TTC549 (cell line): ENCODE measurements around the gene ASIC5.

Experiments used
- FAIRE-seq: peaks from 2 replicates; lab custom pipeline; 2012; peaks lifted over from hg19 to GRCh38; lab: Jason Lieb, UNC

Gene ASIC5

GRCh38 chr4:155879767-155880166, 13.7 kb upstream of the ASIC5 start:
- no peak for FAIRE-seq

DNA sequence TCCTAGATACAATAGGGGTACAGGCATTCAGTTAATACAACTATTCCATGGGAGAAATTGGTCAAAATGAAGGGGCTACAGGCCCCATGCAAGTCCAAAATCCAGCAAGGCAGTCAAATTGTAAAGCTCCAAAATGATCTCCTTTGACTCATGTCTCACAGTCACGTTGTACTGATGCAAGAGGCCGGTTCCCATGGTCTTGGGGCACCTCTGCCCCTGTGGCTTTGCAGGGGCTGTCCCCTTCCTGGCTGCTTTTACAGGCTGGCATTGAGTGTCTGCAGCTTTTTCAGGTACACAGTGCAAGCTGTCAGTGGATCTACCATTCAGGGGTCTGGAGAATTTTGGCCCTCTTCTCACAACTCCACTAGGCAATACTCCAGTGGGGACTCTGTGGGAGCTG, 12.5 kb upstream of the ASIC5 start:
- no peak for FAIRE-seq

- FAIRE-seq, result no peak
Measured at GRCh38 chr4:155877971-155878370, 11.9 kb upstream of the ASIC5 start.

DNA sequence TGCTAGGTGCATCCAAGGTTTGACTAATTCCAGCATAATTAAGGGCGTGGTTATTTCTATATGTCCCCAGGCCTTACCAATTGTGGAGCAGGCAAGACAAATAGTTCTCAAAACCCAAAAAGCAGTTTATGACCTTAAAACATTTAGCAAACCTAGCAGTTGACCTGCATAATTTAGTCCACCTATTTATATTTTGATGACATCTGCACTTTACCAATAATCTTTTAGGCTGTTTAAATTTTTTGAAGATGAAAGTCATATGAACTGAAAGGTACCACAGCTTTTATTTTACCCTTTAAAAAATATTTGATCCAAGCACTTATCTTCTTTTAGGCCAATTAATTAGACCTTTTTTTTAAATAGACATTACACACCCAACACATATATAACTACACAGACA, 9.8 kb upstream of the ASIC5 start:
- FAIRE-seq, result no peak

- no peak for FAIRE-seq
Measured at GRCh38 chr4:155855897-155856296, 10.2 kb downstream of the ASIC5 start.

DNA sequence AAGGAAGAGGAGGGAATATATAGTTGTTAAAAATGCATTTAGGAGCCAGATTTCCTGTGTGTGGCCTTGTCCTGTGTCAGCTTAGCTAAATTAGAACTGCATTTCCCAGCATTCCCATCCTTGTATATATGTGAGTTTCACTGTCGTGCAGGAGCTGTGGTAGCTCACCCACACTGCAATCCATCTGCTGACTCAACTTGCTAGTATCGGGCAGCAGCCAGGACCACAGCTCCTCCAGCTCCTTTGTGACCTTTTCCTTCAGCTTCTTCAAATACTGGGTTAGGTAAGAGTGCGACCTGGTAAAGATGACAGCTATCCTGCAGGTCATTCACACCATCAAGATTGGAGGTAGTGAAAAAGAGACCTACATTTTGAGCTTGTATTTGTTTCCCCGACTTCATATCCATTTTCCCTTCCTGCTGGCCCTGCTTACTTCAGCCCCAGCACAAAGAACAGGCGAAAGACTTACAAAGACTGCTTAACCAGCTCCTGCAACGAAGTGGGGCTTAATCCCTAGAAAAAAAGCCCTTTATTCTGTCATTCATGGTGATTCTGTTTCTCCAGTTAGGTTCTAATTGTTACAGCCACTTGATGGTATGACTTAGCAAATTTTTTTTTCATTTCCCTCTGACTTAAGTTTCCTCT, 11.4 kb downstream of the ASIC5 start:
- FAIRE-seq, result no peak

DNA sequence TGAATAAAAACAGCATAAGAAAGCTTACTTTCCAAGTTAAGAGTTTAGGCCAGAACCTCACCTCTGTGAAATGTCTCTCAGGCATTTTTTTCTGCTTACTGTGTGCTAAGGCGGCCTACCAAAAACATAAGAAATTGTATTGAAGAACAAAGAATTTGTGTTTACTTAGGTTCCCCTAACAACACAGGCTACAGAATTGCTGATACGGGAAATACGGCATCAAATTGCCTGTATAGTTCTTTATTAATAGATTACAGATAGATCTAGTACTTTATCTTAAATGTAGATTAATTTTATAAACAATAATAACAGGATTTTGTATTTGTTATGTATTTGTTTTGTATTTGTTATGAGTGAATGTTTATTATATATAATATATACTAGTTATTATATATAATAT, 12.9 kb downstream of the ASIC5 start:
- peak; percentile 23 for FAIRE-seq

GRCh38 chr4:155849042-155849441, 17.0 kb downstream of the ASIC5 start:
- FAIRE-seq, result no peak

DNA sequence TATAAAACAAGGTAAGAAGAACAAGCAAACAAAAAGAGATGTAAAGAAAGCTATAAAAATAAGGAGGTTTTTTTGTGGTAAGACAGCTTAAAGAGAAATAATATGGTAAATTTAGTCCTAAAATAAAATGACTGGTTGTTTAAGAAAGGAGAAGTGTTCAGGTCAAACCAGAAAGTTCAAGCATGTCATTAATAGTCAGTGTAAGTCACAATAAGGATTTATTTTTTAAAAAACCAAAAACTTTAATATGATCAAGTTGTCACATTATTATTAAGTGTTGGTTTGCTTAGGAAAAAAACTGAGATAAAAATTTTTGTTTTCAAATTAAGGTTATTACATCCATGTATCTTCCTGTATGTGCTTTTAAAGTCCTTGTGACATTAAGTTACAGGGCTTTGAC, 19.1 kb downstream of the ASIC5 start:
- FAIRE-seq, result no peak

- FAIRE-seq, result no peak
Measured at GRCh38 chr4:155842080-155842479, 24.0 kb downstream of the ASIC5 start.

DNA sequence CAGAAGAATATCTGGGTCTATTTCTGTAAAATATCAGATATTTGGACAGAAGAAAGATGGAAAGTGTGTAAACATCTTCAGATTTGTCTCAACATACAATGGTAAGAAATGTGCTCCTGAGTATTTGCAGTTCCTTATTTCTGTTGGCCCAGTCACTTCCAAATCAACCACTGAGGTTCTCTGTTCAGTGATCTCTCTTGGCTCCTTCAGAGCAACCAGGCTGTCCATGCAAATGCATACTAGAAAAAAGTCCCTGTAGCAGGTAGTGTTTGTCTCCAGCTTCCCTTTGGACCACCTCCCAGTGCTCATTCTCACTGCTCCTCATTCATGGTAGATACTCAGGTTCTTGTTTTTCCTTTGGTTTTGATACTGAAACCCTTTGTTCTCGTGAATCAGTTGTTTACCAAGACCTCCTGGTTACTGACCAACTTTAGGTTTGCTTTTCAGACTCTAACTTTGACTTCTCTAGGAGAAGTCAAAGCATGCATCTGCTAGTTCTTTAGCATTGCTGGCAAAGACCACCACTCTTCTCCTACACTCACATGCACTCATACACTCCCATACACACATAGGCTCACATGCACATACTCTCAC, 28.8 kb downstream of the ASIC5 start:
- no peak for FAIRE-seq

DNA sequence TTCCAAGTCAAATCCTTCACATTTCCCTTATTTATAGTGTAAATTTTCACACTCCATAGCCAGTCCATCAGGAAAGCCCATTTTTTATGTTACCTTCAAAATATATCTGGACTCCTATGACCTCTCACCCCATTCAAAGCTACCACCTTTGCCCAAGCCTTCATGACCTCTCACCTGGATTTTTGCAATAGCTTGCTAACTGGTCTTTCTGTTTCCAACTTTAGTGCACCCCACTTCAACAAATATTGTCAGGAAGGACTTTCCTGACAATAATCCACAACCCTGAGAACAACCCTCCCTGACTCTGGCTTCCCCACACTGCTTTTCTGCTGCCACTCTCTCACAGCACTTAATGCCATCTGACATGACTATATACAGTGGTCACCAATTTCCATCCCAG, 33.4 kb downstream of the ASIC5 start:
- no peak for FAIRE-seq

DNA sequence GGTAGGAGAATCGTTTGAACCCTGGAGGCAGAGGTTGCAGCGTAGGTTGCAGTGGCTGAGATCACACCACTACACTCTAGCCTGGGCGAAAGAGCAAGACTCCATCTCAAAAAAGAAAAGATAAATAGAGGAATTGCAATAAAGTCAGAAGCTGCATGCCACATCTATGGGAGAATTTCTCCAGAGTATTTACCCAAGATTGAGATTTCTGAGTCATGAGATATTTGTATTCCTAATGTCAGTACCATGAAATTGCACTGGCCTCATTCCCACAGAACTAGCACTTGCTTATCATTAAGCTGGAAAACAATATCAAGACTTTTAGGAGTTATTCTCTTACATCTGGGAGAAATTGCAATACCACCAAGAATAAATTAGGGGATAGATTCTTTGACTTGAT, 37.4 kb downstream of the ASIC5 start:
- no peak for FAIRE-seq

DNA sequence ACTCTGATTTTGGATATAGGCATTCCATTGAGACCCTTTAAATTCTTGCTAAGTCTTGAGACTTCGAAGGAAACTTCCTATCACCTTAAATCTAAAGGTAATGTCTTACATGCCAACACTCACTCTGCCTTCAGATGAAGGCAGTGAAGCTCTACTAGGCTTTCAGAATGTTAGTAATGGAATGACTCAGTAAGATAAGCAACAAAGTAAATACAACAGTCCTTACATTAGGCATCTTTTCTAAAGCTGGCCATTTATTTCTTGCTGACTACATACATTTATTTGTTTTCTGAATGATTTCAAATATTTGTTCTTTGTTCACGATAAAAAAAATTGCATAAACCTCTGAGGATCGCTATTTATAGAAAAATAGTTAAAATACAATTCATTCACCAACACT, 43.5 kb downstream of the ASIC5 start:
- FAIRE-seq, result no peak

- FAIRE-seq, result no peak
Measured at GRCh38 chr4:155820887-155821518, 45.1 kb downstream of the ASIC5 start.

- no peak for FAIRE-seq
Measured at GRCh38 chr4:155819066-155819465, 47.0 kb downstream of the ASIC5 start.

- FAIRE-seq, result no peak
Measured at GRCh38 chr4:155818639-155819038, 47.4 kb downstream of the ASIC5 start.

- no peak for FAIRE-seq
Measured at GRCh38 chr4:155811083-155811482, 55.0 kb downstream of the ASIC5 start.

GRCh38 chr4:155809835-155810234, 56.2 kb downstream of the ASIC5 start:
- FAIRE-seq, result peak; percentile 97

DNA sequence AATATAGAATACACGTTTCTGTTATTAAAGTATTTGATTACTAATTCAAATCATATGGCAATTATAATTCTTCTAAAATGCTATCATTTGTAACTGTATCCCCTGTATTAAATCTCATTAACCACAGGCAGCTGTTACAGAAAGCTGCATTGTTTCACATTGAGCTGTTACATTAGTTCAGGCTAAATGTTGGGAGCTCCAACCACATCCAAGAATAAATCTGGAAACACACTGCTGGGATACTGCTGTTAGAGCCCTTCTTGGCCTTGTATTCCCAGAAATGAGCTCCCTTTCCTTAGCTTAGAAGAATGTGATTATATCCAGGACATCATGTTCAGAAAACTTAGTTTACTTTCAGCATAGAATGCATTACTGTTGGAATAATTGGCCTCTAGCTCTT, 59.1 kb downstream of the ASIC5 start:
- FAIRE-seq, result no peak

DNA sequence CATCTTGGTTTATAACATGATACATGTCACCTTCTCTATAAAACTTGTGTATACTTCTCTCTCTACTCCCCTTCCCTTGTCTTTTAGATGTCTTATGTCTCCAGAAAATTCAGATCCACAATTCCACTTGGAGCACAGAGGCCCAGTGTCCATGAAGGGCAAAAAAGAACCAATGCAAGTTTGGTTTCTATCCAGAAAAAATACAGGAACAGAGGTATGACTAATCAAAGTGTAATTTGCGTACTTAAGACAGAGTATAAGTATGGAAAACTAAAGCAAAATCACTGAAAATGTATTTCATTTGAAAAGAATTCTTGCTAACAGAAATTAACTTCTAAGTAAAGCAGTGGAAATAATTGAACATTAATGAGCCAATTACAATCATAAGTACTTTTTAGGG, 61.1 kb downstream of the ASIC5 start:
- FAIRE-seq, result no peak

DNA sequence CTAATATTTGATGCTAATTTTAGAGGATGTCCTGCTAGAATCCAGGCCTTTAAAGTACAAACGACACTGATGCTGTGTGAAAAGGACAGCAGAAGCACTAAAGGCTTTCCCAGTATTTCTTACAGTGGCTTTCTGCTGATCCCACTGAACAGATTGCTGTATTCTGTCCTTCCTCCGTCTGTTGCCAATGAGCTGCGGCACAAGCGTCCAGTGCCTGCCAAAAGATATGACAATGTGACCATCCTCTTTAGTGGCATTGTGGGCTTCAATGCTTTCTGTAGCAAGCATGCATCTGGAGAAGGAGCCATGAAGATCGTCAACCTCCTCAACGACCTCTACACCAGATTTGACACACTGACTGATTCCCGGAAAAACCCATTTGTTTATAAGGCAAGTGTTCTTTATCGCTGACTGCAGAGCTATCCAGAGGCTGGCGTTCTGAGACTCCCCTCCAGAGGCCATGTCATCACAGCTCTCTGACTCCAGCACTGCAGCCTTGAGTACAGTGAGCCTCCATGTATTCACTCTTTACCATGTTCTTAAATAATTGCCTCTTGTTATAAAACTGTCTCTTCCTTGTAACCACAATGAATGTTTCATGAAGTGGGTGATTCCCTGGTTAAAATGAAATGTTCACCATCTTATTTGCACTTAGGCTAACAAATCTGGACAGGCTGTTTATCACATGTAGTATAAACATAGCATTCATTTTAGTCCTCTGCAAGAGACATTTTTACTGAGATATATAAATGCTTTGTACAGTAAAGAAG, 63.7 kb downstream of the ASIC5 start:
- FAIRE-seq, result no peak

GRCh38 chr4:155800685-155801343, 65.3 kb downstream of the ASIC5 start:
- FAIRE-seq, result no peak
